DOHH2 (cell line): ENCODE data around the gene URB2.

Source experiments
- H3F3A ChIP-seq: fragments of 200-600 bp; sonication (generic), shearing (Covaris generic); 2 replicates; pipeline ENCODE4 v1.6.0; 2016; ENCODE audit warnings: antibody characterized with exemption, mild to moderate bottlenecking; ENCODE audit not compliant: control insufficient read depth, insufficient read depth
- H3K27ac ChIP-seq: fragments of 200-600 bp; sonication (generic); 2 replicates; pipeline ENCODE4 v1.5.1; 2014; ENCODE audit warnings: low read depth, mild to moderate bottlenecking, low read length, moderate library complexity
- H3K27me3 ChIP-seq: fragments of 200-600 bp; sonication (generic); 2 replicates; pipeline ENCODE4 v1.6.1; 2014; ENCODE audit warnings: mild to moderate bottlenecking, low read length, mixed read lengths; ENCODE audit not compliant: control insufficient read depth
- H3K36me3 ChIP-seq: fragments of 200-600 bp; sonication (generic); 2 replicates; pipeline ENCODE4 v1.6.1; 2014; ENCODE audit warnings: mild to moderate bottlenecking, low read length, moderate library complexity, mixed read lengths; ENCODE audit not compliant: control insufficient read depth
- H3K4me1 ChIP-seq: fragments of 200-600 bp; sonication (generic); 2 replicates; pipeline ENCODE4 v1.6.1; 2014; ENCODE audit warnings: mild to moderate bottlenecking, low read length, mixed read lengths; ENCODE audit not compliant: control insufficient read depth
- H3K4me2 ChIP-seq: fragments of 200-600 bp; sonication (generic); 2 replicates; pipeline ENCODE4 v1.6.0; 2014; ENCODE audit warnings: mild to moderate bottlenecking, low read length, moderate library complexity
- H3K4me3 ChIP-seq: fragments of 200-600 bp; sonication (generic); 2 replicates; pipeline ENCODE4 v1.5.1; 2014; ENCODE audit warnings: mild to moderate bottlenecking, low read length, mixed read lengths
- H3K79me2 ChIP-seq: fragments of 200-600 bp; sonication (generic); 2 replicates; pipeline ENCODE4 v1.6.1; 2014; ENCODE audit warnings: mild to moderate bottlenecking, low read length, mixed read lengths; ENCODE audit not compliant: control insufficient read depth
- H3K9me2 ChIP-seq: fragments of 200-600 bp; sonication (generic); replicated peaks from 2 replicates; pipeline ENCODE4 v1.6.1; 2014; ENCODE audit warnings: mild to moderate bottlenecking, low read length, mixed read lengths; ENCODE audit not compliant: control insufficient read depth
- H3K9me3 ChIP-seq: fragments of 200-600 bp; sonication (generic); 2 replicates; pipeline ENCODE4 v1.6.1; 2014; ENCODE audit warnings: antibody characterized with exemption, low read length, mixed read lengths; ENCODE audit not compliant: control insufficient read depth, insufficient read depth
- H4K20me1 ChIP-seq: fragments of 200-600 bp; sonication (generic); 2 replicates; pipeline ENCODE4 v1.6.0; 2014; ENCODE audit warnings: low read depth, mild to moderate bottlenecking, antibody characterized with exemption, low read length, moderate library complexity; ENCODE audit not compliant: control insufficient read depth, insufficient read depth
- EZH2phosphoT487 ChIP-seq: fragments of 200-600 bp; sonication (generic); IDR thresholded peaks from 2 replicates; pipeline ENCODE4 v1.6.1; 2017; ENCODE audit warnings: borderline replicate concordance, mild to moderate bottlenecking, antibody characterized with exemption, low read length, moderate library complexity, mixed read lengths
- TF ChIP-seq, protein P1 (sequence below): fragments of 200-600 bp; sonication (generic); IDR thresholded peaks from one replicate; pipeline ENCODE4 v1.5.1; 2014; ENCODE audit warnings: antibody characterized with exemption, mild to moderate bottlenecking, low read depth, low read length; ENCODE audit not compliant: poor library complexity, severe bottlenecking

URB2 gene

DNA sequence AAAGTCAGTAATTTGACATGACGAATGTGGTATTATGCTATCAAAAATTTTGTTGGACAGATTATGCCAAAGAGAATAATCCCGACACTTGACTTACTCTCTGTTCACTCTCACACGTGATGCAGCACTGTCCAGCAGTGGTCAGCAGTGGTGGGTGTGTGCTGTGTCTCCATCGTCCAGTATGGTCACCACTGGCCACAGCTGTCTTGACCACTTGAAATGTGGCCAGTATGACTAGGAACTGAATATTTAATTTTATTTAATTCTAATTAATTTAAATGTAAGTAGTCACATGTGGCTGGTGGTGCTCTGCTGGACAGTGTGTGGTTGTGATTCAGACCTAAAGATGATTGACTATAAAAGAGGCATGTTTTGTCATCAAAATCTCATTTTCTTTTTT is 24.0 kb downstream of the URB2 start:
- H3K9me3 ChIP-seq: no peaks in the 10 kb centered on the region
- TF ChIP-seq EZH2phosphoT487: no peak
- TF ChIP-seq, protein P1, sequence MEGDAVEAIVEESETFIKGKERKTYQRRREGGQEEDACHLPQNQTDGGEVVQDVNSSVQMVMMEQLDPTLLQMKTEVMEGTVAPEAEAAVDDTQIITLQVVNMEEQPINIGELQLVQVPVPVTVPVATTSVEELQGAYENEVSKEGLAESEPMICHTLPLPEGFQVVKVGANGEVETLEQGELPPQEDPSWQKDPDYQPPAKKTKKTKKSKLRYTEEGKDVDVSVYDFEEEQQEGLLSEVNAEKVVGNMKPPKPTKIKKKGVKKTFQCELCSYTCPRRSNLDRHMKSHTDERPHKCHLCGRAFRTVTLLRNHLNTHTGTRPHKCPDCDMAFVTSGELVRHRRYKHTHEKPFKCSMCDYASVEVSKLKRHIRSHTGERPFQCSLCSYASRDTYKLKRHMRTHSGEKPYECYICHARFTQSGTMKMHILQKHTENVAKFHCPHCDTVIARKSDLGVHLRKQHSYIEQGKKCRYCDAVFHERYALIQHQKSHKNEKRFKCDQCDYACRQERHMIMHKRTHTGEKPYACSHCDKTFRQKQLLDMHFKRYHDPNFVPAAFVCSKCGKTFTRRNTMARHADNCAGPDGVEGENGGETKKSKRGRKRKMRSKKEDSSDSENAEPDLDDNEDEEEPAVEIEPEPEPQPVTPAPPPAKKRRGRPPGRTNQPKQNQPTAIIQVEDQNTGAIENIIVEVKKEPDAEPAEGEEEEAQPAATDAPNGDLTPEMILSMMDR: no peak
- peaks cover 94% of the 10 kb centered on the region for H3K36me3 ChIP-seq

DNA sequence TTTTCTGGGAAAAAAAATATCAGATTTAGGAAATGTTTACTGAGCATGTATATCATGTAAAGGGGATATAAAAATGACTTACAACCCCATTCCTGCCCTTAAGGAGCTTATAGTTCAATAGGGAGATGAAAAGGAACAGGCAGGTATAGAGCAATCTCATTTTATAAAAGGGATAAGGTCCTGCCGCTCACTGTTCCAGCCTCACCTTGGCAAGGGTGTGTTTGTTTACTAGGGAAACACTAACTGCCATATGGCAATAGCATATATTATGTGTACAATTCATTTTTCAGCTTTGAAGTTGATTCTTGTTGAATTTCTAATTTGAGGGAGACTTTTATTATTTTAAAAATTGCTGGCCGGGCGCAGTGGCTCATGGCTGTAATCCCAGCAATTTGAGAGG is 25.5 kb downstream of the URB2 start:
- H3K27ac ChIP-seq: no peak overlapping the region
- no peaks in the 10 kb centered on the region for H3F3A ChIP-seq
- H3K36me3 ChIP-seq: peaks cover 94% of the 10 kb centered on the region
- H3K79me2 ChIP-seq: peaks cover 3% of the 10 kb centered on the region; the same call in 1 of the 2 replicates
- no peaks in the 10 kb centered on the region for H3K27me3 ChIP-seq
- H4K20me1 ChIP-seq: no peaks in the 10 kb centered on the region
- no peaks in the 10 kb centered on the region for H3K4me1 ChIP-seq
- H3K9me2 ChIP-seq: no peaks in the 10 kb centered on the region
- H3K9me3 ChIP-seq: no peaks in the 10 kb centered on the region
- no peak overlapping the region for H3K4me3 ChIP-seq
- TF ChIP-seq, protein P1: no peak
- no peak for TF ChIP-seq EZH2phosphoT487
- no peak overlapping the region for H3K4me2 ChIP-seq

More for the DNA sequence above, 24.0 kb downstream of the URB2 start:
- Histone ChIP-seq H3K27me3 (no peaks in the 10 kb centered on the region), H4K20me1 (no peaks in the 10 kb centered on the region), H3K4me2 (no peak overlapping the region), H3K9me2 (no peaks in the 10 kb centered on the region), H3K79me2 (peaks cover 13% of the 10 kb centered on the region), H3K4me3 (no peak overlapping the region), H3K4me1 (no peaks in the 10 kb centered on the region), H3F3A (no peaks in the 10 kb centered on the region), H3K27ac (no peak overlapping the region)

DNA sequence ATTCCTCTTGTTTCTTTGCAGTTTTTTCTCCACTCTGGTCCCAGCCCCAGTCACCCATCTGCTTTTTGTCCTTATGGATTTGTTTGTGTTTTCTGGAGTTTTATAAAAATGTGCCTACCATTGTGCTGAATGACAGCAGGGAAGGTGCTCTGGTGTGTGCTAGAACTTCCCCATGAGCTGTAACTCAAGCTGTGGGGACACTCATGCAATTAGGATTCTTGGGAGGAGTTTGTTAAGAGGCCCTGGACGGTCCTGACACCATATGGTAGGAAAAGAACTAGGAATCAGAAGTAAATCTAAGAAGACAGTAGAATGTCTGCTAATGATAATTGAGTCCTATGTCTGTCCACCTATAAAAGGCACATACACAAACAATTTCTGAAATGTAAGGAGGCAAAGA is 27.4 kb downstream of the URB2 start:
- Histone ChIP-seq H3K36me3 (peaks cover 94% of the 10 kb centered on the region), H3K4me2 (no peak overlapping the region)
- TF ChIP-seq, protein P1: no peak
- no peak for TF ChIP-seq EZH2phosphoT487

More for the DNA sequence above, 27.4 kb downstream of the URB2 start:
- Histone ChIP-seq H3K79me2 (peaks cover 2% of the 10 kb centered on the region; the same call in 1 of the 2 replicates), H3K4me1 (no peaks in the 10 kb centered on the region), H3K9me3 (no peaks in the 10 kb centered on the region), H3K4me3 (no peak overlapping the region), H4K20me1 (no peaks in the 10 kb centered on the region), H3F3A (peaks cover 4% of the 10 kb centered on the region; the same call in 1 of the 2 replicates), H3K27me3 (no peaks in the 10 kb centered on the region), H3K27ac (no peak overlapping the region), H3K9me2 (no peaks in the 10 kb centered on the region)
